HG03108 (cell line): ENCODE results near the gene DERL3.

Experiments
- ATAC-seq: cut with Tn5 transposase; IDR thresholded peaks from one replicate; pipeline ENCODE4 v1.9.1; 2021; ENCODE audit warnings: moderate library complexity; ENCODE audit not compliant: unreplicated experiment

Gene DERL3

DNA sequence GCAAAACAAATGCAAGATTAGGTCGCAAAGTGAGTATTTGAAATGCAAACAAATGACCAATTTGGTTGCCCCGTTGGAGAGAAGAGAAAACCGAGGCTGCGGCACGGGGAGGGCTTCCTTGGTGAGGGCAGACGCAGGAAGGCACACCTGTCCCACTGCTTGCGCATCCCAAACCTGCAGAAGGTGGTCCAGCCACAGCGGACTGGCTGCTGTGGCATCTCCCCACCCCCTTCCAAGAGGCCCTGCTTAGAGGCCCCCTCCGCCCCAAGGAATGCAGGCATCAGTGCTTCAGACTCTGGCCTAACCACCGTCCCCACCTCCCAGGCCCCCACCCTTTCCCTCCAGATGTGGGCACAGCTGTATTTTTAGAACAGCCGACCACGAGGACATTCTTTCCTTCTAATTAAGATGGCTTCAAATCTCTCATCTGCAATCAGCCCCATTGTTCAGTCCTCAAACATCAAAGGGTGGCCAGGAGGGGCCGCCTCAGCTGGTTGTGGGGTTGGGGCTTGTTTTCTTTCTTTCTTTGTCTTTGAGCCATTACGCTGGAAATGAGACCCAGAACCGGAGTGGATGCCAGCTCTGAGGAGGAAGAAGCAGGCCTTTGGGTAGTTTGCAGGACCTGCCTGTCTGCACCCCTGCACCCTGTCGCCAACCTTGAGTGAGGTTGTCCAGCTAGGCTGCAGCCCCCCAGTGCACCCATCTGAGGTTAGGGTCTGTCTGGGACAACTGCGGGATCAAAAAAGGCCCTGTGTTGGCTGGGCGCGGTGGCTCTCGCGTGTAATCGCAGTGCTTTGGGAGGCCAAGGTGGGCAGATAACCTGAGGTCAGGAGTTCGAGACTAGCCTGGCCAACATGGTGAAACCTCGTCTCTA, 9.4 kb upstream of the DERL3 start:
- ATAC-seq: no peak

DNA sequence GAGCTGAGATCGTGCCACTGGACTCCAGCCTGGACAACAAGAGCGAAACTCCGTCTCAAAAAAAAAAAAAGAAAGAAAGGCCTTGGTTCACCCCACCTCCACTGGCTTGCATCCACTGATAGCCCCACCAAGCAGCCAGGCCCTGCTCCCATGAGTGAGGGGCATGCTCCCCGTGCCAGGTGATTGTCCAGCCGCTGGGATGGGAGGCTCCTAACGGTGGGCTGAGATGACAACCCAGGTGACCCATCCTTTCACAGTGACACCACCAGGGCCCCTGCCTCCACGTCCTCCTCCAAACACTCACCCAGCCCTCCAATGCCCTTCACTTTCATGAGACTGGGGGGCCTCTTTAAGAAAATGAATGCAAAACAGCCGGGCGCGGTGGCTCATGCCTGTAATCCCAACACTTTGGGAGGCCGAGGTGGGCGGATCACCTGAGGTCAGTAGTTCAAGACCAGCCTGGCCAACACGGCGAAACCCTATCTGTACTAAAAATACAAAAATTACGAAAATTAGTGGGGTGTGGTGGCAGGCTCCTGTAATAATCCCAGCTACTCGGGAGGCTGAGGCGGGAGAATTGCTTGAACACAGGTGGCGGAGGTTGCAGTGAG, 8.6 kb upstream of the DERL3 start:
- no peak for ATAC-seq

DNA sequence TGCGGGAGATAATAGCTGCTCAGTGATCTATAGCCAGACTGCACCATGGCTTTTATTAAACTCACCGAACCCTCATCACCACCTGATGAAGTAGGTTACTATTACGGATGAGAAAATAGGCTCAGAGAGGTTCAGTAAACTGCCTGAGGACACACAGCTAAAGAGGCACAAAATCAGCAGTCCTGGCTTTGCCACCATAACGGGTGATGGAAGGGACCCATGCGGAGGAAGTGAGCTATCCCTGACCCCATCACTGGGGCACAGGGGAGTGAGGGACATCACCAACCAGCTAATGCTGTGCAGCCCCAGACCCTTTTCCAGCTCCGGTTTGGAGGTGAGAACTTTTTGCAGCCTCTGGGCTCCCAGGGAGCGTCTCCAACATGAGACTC, 7.3 kb upstream of the DERL3 start:
- no peak for ATAC-seq

DNA sequence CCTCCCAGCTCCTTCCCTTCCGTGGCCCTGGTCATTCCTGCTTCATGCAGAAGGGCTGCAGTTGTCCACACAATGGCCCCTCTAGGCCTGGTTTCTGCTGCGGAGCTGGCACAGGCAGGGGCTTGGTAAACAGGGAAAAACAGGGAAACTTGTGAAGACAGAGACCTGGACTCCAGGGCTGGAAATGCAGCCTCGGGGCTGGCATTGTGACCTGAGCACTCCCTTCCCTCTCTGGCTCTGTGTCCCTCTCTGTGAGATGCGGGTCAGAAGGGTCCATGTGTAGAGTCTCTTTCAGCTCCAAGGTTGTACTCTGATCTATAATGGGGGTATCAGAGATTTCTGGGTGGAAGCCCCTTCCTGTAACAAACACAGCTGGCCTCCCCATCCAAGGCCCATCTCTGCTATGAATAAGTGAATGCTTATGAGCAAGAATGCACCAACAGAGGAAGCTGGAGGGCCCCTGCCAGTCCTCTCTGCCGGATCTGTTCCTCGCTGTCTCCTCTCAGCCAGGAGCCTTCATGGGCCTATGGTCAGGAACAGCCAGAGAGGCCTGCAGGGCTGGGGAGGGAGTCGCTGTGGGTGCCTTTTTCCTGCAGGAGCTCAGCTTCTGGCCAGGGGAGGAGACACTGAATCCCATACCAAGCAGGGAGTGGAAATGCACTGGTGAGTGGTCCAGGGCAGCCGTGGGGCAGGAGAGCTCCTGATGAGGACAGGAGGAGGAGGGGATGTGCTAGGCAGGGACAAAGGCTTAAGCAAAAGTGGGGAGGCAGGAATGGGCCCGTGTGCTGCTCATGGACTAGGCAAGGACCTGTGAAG, 6.7 kb upstream of the DERL3 start:
- no peak for ATAC-seq

DNA sequence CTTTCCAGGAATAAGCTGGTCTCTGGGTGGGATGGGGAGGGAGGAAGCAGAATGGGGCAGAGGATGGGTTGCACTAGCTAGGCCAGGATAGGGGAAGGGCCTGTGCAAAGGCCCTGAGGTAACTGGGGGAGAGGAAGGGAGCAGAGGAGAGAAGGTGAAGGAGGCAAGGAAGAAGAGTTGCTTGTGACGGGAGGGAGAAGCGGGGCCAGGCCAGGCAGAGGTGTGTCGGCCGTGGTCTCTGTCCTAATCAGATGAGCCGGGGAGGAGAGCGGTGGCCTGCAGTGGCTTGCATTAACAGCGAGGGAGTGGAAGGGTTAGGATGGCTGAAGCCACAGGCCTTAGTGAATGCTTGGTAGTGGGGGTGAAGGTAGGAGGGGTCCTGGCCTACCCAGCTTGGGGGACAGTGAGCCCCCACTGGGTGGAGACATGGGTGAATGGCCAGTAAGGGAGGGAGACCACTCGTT, 6.0 kb upstream of the DERL3 start:
- peak; percentile 7 for ATAC-seq

DNA sequence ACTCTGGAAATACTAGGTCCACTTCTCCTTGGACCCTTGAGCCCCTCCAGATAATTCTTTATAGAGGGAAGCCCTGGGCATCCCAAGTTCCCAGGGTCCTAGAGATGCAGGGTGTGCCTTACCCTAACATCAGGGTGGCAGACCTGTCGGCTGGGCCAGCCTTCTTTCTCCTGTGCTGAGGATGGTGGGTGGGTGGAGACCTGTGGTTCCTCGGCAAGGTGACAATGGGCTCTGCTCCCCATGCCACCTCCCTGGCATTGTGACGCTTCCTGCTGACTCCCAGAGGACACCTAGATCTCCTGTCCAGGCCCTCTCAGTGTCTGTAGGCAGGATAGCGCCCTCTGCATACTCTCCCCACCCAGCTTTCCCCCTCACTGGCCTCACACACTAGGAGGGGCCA, 3.8 kb upstream of the DERL3 start:
- ATAC-seq: no peak

DNA sequence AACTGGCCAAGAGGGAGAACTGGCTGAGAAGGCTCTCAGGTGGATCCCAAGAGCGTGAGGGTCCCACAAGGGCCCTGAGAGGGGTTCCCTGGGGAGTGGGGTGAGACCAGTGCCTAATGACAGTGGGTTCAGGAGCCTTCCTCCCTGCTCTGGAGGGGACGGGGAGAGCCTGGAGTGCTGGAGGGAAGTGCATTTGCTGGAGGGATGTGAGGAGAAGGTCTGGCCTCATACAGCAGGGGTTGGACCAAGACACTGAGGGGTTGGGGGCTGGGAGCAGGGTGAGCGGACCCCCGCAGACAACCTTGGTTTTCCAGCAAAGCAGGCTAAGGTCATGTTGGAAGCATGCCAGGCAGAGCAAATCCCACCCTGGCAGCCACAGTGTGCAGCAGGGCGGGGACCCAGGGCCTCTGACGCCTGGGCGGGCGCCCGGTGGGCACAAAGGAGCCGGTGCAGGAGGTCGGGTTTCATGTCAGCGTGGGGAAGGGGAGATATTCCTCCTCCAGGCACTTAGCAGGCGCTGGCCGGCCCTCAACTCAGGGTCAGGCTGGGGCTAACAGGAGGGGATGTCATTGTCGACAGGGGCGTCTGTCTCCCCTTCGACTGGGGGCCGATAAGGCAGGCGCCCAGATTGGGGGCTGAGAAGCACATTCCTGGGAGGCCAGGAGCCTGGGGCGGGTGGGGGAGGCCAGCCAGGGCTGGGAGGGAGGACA, 3.1 kb upstream of the DERL3 start:
- ATAC-seq: no peak

DNA sequence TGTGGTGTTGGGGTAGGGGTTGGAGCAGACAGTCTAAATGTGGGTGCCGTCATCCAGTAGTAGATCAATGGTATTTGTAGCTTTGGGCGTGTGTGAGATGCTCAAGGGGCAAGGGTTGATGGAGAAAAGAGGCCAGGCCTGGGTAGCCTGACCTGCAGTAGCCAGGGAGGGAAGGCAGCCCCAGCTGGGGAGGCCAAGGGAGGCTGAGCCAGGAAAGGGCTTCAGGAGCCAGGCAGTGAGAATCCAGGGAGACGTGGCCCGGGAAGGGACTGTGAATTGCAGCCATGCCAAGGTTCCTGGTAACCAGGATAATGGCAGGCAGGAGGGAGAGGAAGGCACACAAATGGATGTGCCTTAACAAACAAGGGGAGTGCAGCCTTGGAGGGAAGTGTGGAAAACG, 2.5 kb upstream of the DERL3 start:
- ATAC-seq: no peak

DNA sequence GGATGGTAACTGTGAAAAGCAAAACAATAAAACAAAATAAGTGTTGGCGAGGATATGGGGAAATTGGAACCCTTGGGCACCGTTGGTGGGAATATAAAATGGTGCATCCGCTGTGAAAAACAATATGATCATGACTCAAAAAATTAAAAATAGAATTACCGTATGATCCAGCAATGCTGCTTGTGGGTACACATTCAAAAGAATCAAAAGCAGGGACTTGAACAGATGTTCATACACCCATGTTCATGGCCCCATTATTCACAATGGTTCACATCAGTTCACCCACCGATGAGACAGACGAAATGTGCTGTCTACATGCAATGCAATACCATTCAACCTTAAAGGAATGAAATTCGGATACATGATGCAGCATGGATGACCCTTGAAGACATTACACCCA, 1.2 kb upstream of the DERL3 start:
- no peak for ATAC-seq

DNA sequence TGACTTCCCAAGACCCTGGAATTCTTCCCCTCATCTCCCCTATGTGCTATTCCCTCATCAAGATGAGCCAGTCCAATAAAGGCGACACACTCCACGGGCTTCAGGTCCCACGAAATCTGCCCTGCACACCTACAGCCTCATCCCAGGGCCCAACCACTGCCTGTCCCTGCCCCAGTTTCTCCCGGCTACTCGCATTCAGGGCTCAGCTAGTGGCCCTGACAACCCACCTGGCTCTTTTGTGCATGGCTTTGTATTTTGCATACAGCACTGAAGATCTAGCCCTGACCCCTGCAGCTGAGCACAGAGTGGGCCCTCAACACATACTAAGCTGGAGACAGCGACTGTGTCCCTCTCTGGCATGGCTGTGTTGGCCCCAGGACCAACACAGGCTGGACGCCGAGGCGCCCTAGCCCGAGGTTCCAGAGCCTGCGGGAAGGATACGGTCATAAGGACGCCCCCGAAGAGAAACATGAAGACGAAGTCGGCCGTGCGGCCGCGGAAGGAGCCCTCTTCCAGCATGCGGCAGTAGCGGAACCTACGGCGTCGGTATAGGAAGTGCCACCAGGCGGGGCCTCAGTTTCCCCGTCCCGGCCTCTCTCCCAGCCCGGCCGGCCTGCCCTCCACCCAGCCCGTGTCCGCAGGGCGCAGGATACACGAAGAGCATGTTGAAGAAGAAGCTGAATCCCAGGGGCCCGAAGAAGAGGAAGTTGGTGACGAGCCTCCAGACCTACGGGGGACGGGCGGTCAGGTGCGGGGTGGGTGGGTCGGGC, 710 bp downstream of the DERL3 start:
- ATAC-seq: no peak

DNA sequence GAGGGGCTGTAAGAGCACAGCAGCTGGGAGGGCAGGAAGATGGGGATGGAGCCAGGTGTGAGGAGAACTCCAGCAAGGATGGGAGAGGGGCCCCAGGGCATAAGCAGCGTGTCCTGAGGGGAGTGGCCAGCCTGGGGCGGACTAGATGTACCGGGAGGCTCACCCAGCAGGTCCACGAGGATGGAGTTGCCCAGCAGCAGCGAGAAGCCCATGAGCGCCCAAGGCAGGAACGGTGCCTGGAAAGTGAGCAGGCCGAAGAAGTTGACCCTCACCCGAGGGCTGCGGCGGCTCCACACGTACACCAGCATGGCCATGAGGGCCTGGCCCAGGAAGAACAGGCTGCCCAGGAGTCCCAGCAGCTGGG, 1.3 kb downstream of the DERL3 start:
- no peak for ATAC-seq

DNA sequence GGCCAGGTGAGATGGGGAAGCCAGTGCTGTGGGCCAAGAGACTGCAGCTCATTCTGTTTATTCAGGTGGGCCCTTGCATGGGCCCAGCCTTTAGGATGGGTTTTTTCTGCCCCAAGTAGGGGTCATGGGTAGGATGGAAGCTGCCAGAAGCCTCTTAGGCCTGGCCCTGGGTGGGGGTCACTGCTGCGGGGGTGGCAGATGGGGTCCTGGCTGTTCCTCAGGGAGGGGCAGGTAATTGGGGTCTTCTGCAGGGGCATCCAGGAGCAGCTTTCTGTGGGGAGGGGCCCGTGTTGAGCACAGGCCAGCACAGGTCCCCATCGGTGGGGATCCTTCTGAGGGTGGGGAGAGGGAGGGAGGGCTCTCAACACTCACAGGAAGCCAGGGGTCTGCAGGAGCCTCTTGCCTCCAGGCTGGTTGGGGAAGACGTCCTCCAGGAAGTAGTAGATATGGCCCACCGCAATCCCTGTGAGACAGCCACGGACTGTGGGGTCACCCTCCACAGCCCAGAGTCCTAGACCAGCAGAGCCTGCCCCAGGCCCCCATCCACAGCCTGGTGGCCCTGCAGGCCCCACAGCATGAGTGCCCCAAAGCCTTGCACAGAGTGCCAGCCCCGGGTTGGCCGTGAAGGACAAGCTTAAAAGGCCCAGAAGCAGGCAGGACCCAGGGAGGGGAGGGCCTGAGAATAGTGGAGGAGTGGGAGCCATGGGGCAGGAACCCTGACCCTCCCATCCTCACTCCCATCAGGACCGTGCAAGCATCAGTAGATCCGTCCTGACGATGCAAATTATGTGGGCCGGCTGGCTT, 1.9 kb downstream of the DERL3 start:
- ATAC-seq: no peak

DNA sequence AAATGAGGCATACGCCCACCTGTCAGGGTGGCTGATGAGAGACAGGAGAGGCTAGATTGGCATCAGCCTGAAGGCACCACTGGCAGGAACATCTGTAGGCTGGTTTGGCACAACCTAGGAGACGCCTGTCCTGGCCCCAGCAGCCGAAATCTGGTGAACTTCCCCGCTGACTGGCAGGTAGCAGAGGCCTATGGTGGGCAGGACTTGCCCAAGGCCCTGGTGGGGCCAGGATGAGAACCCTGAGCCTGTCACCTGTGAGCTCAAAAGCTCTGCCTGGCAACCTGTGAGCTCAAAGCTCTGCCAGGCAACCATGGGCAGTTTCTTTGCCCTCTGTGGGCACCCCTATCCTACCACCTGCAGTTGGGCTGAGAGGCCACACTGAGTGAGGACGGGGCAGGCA, 2.5 kb downstream of the DERL3 start:
- ATAC-seq: no peak

DNA sequence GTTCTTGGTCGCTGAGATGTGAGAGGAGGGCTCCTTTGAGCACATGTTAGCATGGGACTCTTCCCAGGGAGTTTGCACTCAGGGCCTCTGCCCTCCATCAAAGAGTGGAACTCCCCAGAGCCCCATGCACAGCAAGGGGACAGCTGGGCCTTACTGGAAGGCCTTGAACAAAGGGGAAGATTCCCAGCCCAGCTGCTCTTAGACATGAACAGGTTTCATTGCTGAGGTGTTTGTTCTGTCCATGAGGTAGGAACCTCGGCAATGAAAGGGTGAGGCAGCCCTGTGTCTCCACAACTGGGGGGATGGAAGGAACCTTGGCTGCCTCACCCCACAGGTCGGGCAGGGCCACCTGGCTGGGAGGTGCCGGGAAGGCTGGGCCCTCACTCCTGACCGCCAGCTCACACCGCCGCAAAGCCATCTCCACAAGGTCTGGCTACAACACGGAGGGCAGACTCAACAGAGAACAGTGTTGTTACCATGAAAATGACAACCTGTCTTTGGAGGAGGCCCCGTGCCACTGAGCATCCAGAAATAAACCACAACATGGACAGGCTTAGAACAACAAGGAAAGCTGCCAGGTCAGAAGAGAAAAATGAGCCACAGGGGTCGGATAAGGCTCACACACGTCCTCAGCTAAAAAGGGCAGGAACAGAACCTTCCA, 3.2 kb downstream of the DERL3 start:
- no peak for ATAC-seq

DNA sequence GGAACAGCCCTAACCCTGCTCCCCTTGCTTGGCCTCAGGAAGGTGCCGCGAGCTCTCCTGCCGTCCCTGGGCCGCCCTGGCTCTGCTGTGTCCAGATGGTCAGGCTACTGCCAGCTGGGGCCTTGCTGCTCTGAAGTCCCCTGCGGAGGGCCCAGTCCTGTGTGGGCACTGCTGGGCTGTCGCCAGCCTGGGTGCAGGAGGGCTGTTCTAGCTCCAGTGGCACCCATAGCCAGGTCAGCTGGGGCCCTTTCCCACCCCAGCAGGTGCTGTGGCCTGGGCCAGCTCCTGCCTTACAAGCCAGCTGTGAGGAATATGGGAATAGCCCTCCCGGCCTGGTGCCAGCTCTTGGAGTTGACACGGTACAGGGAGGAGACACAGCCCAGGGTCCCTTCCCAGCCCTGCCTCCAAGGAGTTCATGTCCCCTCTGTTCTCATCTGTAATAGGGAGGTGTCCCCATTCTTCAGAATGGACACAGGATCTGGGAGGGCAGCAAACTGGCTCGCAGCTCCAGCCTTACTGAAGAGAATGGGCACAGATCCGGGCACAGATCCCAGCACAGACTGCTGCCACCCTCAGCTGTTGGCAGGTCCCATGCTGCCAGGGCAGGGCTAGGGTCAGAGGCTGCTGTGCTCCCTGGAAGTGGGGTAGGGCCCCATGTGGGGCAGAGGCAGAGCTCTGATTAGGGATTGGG, 3.9 kb downstream of the DERL3 start:
- ATAC-seq: no peak

DNA sequence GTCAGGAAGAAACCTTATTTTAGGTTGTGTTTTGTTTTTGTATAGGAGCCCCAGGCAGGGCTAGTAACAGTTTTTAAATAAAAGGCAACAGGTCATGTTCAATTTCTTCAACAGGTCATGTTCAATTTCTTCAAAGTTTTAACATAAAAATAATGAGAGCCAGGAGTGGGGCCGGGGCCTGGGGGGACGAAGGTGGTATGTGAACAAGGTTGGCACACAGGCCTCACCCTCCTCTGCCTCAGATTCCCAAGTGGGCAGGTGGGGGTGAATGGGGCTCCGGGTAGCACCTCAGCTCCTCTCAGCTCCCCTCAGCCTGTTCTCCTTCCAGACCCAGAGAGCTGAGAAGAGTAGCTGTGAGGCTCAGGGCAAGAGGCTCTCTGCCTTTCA, 4.4 kb downstream of the DERL3 start:
- no peak for ATAC-seq

DNA sequence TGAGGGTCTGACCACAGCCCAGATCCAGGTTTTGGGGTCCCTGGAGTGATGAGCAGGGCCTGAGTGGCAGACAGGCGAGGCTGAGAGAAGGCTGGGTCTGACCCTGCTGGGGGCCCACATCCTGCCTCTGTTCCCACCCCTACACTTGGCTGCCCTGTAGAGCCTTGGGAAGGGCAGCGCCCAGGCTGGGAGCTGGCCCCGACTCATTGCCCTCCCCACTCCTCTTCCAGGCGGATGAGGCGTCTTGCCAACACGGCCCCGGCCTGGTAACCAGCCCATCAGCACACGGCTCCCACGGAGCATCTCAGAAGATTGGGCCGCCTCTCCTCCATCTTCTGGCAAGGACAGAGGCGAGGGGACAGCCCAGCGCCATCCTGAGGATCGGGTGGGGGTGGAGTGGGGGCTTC, 4.9 kb downstream of the DERL3 start:
- ATAC-seq: no peak

DNA sequence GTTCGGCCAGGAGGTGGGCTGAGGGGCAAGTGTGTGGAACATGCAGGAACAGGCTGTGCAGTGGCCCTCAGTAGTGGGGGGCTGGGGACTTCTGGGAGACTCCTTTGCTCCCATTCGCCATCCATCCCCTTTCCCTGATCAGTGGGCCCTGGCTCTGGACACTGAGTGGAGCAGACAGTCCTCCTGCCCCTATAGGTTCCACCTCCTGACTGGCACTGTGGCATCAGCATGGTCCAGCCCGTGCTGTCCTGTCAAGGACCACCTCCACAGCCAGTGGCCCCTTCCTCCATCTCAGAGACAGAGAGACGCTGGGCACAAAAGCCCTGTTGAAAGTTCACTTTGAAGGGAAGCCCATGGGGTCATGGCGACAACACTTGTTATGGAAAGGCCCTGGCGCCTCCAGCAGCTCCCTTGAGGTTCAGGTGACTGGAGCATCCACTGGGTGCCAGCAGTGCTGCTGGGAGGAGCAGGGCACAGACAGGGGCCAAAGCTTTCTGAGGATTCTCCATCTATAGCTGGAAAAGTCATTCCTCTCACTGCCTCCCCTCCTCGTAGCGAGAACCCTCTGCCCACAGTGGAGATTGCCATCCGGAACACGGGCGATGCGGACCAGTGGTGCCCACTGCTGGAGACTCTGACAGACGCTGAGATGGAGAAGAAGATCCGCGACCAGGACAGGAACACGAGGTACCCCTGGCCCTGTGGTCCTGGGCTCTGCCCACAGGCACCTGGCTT, 5.6 kb downstream of the DERL3 start:
- ATAC-seq: no peak
